NCI-H2107 (cell line): ENCODE data around the gene ARID4B.
"Not testable (repeated sequence)": the region's sequence is repeated elsewhere in the genome, so short reads cannot be mapped to it uniquely, and the experiment has no call there.

Experiments used
- DNase-seq: peaks from one replicate; lab custom pipeline; 2025; lab: John Stamatoyannopoulos, UW

ARID4B gene

DNA sequence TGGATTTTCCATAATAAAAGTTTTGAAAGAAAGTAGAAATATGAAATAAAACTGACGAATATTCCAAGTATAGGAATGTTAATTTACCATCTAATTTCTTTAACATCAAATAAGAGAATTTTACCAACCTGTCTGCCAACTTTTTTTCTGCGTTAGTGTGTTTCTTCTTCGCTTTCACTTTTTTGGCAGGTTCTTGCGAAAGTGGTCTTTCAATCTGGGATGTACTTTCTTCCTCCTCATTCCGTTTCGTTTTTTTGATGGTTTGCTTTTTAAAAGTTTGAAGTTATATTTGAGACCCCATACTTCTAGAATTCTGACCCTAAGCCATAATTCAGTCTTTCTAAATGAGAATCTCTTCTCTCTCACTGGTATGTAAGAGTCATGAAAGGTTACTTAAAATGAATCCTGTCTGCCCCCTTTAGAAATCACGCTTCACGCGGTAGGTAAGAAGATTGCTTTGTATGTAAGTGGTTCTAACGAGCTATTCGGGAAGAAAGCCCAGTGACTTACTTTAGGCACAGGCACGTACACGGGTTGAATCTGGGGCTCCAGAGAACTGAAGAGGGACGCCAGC lies 167.5 kb downstream of the ARID4B start:
- DNase-seq = peak; percentile 43

DNA sequence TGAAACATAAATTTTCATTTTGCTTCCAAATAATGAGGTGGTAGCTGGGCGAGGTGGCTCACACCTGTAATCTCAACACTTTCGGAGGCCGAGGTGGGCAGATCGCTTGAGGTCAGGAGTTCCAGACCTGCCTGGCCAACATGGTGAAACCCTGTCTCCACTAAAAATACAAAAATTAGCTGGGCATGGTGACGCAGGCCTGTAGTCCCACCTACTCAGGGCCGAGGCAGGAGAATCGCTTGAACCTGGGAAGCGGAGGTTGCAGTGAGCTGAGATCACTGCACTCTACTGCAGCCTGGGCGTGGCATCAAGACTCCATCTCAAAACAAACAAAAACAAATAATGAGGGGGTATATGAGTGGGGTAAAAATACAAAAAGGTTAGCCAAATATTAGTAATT lies 168.0 kb downstream of the ARID4B start:
- DNase-seq = not testable (repeated sequence)

DNA sequence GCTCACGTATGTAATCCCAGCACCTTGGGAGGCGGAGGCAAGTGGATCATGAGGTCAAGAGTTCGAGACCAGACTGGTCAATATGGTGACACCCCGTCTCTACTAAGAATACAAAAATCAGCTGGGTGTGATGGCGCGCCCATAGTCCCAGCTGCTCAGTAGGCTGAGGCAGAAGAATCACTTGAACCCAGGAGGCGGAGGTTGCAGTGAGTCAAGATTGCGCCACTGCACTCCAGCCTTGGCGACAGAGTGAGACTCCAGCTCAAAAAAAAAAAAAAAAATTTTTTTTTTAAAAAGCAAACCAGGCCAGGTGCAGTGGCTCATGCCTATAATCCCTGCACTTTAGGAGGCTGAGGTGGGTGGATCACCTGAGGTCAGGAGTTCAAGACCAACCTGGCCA lies 168.7 kb downstream of the ARID4B start:
- DNase-seq = not testable (repeated sequence)

DNA sequence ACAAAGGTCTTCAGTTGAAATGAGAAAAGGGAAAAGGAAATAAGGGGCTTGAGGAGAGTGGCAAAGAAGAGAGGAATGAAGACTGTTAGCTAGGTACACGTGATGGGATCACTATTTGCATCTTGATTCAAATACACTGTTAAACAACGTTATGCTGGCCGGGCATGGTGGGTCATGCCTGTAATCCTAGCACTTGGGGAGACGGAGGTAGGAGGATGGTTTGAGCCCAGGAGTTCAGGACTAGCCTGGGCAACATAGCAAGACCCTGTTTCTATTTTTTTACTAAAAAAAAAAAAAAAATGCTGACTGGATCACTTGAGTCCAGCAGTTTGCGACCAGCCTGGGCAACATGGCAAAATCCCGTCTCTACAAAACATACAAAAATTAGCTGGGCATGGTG lies 169.3 kb downstream of the ARID4B start:
- no peak for DNase-seq

DNA sequence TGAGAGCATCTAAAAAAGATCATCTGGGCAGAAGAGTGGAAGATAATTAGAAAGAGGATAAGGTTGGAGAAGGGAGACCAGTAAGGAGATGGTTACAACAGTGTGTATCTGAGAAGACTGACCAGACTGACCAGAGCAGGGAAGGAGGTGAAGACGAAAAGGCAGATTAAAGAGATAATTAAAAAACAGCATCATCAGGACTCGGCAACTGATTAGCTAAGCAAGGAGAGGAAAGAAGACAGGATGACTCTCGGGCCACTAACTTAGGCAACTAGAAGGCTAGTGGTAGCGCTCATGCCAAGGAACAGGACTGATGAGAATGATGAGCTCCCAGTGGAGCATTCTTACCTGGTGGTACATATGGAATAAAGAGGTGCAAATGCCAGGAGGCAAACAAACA lies 170.8 kb downstream of the ARID4B start:
- no peak for DNase-seq

DNA sequence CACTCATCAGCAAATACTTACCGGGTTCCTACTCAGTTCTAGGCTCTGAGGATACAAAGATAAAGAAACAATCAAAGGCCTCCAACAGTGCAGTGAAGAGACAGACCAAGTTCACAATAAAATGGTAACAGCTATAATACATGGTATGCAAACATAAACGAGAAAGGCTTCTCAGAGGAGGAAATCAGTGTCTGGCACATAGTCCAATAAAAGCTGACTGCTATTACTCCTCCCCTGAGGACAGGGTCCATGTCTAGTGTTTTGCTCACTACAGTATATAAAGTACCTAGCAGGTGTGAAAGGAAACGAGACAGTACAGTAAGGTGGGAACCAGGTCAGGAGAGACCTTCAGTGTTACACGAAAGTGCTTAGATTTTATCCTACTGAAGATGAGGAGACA lies 171.2 kb downstream of the ARID4B start:
- DNase-seq = no peak

DNA sequence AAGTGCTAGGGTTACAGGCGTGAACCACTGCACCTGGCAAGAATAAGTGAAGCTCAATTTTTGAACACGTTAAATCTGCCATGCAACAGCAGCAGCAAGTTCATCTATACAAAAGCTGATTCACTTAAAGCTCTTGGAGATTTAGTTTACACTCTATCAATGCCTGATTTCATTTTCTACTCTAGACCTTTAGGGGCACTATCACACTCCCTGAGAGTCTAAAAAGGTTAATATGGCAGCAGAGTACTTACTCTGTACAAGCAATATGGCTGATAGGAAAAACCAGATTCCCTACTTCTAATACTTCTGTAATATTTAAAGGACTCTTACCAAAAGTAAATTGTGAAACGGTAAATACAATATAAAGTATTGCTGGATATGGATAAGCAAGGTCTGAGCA lies 171.7 kb downstream of the ARID4B start:
- no peak for DNase-seq

DNA sequence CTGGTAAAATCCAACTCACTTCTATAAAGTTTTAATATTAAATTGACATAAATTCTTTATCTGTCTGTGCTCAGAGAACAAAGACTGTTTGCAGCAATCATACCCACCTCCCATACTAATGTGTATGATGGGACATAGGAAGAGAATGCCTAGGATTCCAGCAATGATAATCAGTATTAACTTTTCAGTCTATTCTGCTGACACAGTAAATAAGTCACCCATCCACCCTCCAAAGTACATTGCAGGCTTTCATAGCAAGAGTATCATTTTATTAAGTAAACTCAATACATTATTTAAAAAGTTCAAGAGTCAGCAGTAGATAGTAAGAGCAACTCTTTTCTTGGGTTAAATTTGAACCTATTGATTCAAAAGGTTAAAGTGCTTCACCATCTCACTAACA lies 175.7 kb downstream of the ARID4B start:
- no peak for DNase-seq

DNA sequence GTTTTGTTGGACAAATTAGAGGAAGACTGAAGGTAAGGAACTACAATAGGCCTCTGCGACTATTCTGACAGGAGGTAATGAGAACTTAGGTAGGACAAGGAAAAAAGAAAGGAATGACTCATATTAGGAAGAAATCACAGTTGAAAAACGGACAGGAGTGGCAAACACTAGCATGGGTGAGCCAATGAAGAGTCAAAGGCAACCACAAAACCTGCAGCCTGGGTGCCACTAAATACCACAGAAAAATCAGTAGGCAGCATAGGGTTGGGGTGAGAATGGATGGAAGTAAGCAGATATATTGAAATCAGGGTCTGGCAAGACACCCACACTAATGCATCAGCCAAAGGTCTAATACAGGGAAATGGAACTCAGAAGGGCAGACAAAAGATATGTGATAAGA lies 176.9 kb downstream of the ARID4B start:
- DNase-seq = no peak

DNA sequence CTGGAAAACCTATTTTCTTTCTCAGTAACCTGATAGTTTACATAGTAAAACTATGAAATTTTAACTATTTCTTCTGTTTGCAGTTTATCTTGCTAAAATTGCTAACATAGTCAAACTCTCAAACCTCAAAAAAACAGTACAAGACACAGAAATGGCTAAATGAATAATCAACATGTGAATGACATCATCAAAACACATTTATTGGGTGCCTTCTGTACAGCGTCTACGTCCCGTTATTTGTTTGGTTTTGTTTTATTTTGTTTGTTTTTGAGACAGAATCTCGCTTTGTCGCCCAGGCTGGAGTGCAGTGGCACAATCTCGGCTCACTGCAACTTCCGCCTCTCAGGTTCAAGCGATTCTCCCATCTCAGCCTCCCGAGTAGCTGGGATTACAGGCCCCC lies 178.2 kb downstream of the ARID4B start:
- no peak for DNase-seq

DNA sequence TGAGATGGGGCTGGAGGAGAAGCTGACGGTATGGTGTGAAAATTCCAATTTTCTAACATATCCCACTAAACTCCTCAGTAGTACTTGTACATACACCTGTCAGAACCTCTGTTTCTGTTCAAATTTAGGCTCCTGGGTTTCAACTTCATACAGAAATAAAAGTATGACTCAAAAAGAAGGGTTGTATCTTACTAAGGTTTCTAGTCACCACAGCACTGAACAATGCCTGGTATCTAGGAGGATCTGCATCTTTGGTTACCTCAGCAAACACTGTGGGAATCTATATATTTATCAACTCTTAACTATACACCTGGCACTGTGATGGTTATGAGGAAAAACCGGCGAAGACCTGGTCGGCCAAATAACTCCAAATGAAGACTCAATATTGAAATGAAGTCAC lies 180.7 kb downstream of the ARID4B start:
- DNase-seq = no peak

DNA sequence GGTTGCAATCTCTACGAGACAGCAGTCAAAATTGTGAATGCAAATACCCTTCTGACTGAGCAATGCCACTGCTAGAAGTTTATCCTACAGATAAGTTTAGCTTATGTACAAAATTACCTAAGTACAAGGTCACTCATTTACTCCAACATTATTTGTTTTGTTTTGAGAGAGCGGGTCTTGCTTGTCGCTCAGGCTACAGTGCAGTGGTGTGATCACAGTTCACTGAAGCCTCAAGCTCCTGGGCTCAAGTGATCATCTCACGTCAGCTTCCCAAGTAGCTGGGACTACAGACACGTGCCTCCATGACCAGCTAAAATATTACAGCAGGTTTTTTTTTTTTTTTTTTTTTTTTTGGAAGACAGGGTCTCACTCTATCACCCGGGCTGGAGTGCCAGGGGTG lies 182.3 kb downstream of the ARID4B start:
- DNase-seq = no peak

DNA sequence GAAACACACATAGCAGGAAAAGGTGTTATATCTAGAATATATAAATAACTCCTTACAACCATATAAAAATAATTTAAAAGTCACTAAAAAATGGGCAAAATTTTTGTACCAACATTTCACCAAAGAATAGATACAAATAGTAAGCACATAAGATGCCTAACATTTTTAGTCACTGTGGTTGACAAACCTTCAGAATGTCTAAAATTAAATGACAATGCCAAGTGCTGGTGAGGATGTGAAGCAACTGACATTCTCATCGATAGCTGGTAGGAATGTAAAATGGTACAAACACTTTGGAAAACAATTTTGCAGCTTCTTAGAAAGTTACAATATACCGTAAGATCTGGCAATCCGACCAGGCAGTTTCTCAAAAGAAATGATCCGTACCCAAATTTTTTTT lies 185.0 kb downstream of the ARID4B start:
- DNase-seq = no peak

DNA sequence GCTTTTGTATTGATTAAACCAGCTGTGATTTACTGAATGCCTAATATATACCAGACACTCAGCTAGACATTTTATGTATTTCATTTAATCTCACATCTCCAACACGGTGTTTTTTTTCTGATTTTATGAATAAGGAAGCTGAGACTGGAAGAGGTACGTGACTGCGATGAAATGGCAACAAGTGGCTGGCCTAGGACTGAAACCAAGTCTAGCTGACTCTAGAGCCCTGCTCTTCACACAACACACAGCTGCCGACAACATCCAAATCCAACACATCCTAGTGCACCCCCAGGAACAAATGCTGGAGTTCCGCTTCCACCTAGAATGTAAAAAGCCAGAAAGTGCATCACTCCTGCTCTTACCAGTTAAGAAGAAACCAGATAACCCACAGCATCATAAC lies 188.7 kb downstream of the ARID4B start:
- no peak for DNase-seq

DNA sequence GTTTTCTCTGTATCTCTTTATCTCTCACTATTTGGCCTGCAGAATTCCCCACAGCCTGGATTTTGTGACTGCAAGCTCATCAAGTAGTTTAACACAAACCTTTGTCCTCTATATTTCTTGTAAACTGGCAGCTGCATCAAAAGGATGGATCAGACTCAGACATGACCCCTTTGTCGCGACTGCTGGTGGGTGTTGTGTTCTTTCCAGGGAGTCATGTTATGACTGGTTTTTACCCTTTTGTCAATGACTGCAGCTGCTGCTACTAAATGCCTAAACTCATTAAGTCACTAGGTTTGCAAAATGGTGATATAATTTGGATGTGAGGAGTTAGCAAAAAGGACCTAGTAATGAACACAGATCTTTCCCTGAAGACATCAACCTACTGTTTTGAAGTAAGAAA lies 189.2 kb downstream of the ARID4B start:
- DNase-seq = no peak

DNA sequence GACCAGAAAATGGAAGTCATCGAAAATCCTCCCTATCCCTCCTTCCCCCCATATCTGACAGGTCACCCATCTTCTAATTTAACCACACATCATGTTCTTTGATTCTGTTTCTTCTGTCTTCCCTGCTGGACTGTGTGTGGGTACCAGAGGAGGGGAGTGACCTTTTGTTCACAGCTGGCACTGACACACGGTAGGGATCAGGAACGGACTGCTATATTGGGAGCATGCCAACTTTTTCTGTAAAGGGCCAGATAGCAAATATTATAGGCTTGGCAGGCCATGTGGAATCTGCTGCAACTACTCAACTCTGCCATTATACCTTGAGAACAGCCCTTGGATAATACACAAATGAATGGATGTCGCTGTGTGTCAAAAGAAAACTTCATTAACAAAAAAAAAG lies 191.9 kb downstream of the ARID4B start:
- DNase-seq = no peak

DNA sequence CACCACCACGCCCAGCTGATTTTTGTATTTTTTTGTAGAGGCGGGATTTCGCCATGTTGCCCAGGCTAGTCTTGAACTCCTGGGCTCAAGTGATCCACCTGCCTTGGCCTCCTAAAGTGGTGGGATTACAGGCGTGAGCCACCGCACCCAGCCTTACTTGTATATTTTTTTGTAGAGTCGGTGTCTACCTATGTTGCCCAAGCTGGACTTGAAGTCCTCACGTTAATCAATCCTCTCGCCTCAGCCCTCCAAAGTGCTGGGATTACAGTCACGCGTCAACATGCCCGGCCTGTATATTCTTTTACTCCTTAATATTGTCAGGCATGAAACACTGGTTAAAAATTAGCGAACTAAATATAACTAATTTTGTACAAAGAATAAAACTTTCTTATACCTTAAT lies 193.8 kb downstream of the ARID4B start:
- no peak for DNase-seq

DNA sequence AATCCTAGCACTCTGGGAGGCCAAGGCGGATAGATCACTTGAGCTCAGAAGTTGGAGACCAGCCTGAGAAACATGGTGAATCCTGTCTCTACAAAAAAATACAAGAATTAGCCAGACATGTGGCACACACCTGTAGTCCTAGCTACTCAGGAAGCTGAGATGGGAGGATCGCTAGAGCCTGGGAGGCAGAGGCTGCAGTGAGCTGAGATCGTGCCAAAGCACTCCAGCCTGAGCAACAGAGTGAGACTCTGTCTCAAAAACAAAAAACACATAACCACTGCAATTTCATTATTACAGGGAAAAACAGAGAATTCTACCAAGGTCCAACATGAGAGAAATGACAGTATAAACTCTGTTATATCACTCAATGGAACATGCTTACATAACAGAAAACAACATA lies 194.9 kb downstream of the ARID4B start:
- no peak for DNase-seq

DNA sequence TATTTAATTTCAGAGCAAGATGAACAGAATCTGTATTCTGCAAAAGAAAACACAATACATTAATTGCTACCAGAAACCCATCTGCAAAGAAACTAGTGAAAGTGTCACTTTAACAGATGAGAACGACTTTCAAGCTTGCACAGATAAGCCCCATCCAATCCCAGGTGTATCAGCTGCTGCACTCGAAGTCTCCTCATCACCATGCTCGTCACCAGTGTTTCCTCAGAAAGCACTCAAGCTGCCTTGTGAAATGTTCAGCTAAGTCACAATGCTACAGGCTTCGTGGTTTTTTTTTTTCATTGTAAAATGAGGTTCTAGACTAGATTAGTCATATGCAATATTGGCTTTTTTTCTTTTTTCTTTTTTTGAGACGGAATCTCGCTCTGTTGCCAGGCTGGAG lies 196.0 kb downstream of the ARID4B start:
- DNase-seq = no peak

DNA sequence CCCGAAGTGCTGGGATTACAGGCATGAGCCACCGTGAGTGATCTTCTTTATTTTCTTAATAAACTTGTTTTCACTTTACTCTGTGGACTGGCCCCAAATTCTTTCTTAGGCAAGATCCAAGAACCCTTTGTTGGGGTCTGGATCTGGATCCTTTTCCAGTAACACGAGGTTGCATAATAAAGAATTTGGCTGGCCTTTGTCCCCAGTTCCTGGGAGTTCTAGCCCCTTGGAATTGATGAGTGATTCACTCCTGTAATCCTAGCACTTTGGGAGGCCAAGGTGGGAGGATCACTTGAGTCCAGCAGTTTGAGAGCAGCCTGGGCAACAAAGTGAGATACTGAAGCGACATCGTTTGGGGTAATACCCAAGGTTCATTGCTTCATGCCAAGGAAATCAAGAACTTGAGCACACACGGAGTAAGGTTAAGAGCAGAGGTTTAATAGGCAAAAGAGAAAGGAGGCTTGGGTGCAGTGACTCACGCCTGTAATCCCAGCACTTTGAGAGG lies 197.2 kb downstream of the ARID4B start:
- no peak for DNase-seq

DNA sequence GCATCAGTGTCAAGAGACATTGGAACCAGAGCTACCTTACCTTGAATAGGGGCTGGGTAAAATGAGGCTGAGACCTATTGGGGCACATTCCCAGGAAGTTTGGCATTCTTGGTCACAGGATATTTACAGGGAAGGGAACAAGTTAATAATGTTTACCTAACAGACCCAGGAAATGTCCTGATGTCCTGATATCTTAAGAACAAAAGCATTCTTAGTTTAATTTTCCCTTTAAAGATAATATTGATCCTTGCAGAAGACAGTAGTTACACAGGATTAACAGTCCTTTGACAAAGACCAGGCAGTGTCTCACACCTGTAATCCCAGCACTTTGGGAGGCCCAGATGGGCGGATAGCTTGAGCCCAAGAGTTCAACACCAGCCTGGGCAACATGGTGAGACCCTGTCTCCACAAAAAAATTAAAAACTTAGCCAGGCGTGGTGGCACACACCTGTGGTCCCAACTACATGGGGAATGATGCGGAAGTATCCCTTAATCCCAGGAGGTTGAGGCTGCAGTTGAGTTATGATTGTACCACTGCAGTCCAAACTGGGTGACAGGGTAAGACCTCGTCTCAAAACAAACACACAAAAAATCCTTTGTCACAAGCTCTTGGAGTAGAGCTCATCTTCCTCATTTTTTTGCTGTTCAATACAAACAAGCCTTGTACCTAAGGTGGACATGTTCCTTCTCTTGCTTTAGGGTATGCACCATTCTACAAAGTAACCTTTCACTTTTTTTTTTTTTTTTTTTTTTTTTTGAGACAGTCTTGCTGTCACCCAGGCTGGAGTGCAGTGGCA lies 198.0 kb downstream of the ARID4B start:
- no peak for DNase-seq

DNA sequence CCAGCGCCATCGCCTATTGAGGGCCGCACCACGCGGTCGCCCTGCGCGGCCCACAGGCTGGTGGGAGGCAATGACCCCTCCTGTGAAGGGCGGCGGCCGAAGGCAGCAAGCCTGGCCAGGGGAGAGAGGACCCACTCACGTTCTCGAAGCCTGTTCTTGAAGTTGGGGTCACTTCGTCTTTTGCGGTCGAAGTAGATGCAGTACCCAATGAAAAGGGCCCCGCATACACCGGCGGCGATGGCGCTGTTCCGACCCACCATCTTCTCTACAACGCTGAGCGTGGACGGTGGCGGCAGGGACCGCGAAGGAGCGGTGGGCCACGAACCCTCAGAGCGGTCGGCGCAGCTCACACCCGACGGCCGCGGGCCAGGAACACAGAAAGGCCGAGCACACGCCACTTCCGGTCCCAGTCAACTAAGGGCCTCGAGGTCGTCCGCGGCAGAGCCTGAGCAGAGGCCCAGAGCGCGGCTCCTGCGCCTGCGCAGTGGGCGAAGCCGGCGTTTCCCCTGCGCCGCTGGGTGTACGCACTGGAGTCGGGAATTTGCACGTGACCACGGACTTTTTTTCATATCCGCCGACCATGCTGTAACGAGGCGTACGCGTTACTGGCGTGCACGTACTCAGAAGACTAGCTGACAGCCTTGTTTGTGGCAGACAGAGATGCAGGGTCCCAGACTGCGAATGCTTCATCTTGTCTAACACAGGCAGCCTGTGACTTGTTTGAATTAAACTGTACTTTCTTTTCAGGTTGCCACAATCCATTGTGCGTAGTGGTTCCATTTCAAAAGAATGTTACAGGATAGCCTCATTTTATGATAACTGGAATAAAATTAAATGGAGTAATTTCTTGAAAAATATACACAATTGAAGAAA lies 199.3 kb downstream of the ARID4B start, which contains the start of gene TOMM20:
Gene TOMM20 (minus strand): TSS at position 382 of the 873 bp plus-strand sequence. CDS start 122 bp downstream, at position 260.
- DNase-seq = peak; percentile 97
